ENCODE data around the gene HARBI1. TPM values are rescaled to one million over a fixed set of nuclear protein-coding genes. Genes with fewer than 3 reads are reported as not detected.
A peak's percentile ranks its signal among the peaks of the same experiment; 100 is the strongest.

Gene HARBI1
- total and polyA plus RNA-seq, 9 of the 15 experiments (the other 6 are each of a cell fraction or from before 2014, with no cell fraction given): 3.5 to 8.4 (median 5.5) TPM

DNA sequence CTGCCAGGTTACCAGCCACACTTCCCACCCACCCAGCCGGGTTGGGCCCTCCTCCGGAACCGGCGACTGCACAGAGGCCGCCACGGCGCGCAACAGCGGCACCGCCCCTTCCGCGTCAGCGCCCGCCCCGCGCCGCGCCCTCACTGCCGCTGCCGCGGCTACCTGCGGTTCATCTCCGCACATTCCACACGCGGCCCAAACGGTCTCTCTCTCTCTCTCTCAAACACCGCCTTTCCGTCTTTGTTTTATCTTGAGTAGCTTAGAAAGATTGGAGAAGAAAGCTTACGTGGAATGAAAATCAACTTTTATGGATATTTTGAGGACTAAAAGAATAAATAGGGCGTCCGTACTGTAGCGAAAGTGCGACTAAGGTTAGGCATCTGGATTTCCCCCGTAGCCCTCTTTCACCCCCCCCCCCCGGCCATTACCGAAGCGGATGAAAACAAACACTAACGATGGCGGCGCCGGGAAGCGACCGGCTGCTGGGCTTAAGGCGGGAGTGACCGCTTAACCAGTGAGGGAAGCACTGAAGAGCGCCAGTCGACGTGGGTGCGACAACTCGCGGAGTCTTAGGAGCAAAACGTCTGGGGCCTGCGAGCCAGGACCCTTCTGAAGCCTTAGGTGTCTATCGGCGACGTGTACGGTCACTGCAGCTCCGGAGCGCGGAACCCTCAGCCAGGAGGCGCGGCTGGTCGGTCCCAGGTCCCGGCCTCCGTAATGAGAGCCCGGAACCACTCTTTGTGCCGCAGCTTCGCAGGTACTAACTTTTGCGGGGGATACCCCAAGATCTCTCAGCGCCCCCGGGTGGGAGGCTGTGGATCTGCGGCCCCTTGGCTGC, at the start of gene HARBI1, which contains the start of gene ATG13 (continued):
- TF ChIP-seq, protein P1, sequence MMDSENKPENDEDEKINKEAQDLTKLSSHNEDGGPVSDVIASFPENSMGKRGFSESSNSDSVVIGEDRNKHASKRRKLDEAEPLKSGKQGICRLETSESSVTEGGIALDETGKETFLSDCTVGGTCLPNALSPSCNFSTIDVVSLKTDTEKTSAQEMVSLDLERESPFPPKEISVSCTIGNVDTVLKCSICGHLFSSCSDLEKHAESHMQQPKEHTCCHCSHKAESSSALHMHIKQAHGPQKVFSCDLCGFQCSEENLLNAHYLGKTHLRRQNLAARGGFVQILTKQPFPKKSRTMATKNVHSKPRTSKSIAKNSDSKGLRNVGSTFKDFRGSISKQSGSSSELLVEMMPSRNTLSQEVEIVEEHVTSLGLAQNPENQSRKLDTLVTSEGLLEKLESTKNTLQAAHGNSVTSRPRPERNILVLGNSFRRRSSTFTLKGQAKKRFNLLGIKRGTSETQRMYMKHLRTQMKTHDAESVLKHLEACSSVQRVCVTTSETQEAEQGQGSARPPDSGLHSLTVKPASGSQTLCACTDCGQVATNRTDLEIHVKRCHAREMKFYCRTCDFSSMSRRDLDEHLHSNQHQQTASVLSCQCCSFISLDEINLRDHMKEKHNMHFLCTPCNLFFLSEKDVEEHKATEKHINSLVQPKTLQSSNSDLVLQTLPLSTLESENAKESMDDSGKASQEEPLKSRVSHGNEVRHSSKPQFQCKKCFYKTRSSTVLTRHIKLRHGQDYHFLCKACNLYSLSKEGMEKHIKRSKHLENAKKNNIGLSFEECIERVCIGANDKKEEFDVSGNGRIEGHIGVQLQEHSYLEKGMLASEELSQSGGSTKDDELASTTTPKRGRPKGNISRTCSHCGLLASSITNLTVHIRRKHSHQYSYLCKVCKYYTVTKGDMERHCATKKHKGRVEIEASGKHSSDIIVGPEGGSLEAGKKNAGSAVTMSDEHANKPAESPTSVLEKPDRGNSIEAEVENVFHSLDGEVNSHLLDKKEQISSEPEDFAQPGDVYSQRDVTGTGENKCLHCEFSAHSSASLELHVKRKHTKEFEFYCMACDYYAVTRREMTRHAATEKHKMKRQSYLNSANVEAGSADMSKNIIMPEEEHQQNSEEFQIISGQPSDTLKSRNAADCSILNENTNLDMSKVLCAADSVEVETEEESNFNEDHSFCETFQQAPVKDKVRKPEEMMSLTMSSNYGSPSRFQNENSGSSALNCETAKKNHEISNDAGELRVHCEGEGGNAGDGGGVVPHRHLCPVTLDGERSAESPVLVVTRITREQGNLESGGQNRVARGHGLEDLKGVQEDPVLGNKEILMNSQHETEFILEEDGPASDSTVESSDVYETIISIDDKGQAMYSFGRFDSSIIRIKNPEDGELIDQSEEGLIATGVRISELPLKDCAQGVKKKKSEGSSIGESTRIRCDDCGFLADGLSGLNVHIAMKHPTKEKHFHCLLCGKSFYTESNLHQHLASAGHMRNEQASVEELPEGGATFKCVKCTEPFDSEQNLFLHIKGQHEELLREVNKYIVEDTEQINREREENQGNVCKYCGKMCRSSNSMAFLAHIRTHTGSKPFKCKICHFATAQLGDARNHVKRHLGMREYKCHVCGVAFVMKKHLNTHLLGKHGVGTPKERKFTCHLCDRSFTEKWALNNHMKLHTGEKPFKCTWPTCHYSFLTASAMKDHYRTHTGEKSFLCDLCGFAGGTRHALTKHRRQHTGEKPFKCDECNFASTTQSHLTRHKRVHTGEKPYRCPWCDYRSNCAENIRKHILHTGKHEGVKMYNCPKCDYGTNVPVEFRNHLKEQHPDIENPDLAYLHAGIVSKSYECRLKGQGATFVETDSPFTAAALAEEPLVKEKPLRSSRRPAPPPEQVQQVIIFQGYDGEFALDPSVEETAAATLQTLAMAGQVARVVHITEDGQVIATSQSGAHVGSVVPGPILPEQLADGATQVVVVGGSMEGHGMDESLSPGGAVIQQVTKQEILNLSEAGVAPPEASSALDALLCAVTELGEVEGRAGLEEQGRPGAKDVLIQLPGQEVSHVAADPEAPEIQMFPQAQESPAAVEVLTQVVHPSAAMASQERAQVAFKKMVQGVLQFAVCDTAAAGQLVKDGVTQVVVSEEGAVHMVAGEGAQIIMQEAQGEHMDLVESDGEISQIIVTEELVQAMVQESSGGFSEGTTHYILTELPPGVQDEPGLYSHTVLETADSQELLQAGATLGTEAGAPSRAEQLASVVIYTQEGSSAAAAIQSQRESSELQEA (IDR thresholded peaks at IDR 0.05; ENCODE audit: low read depth): no peak
- TF ChIP-seq, protein P2, sequence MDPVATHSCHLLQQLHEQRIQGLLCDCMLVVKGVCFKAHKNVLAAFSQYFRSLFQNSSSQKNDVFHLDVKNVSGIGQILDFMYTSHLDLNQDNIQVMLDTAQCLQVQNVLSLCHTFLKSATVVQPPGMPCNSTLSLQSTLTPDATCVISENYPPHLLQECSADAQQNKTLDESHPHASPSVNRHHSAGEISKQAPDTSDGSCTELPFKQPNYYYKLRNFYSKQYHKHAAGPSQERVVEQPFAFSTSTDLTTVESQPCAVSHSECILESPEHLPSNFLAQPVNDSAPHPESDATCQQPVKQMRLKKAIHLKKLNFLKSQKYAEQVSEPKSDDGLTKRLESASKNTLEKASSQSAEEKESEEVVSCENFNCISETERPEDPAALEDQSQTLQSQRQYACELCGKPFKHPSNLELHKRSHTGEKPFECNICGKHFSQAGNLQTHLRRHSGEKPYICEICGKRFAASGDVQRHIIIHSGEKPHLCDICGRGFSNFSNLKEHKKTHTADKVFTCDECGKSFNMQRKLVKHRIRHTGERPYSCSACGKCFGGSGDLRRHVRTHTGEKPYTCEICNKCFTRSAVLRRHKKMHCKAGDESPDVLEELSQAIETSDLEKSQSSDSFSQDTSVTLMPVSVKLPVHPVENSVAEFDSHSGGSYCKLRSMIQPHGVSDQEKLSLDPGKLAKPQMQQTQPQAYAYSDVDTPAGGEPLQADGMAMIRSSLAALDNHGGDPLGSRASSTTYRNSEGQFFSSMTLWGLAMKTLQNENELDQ (CRISPR knock-in tag; IDR thresholded peaks at IDR 0.05; ENCODE audit: borderline replicate concordance): no peak
- TF ChIP-seq ZNF699 (CRISPR knock-in tag; IDR thresholded peaks at IDR 0.05; ENCODE audit: insufficient replicate concordance) (no peak), CC2D1A (IDR thresholded peaks at IDR 0.05) (no peak; the same call in 1 of the 2 replicates), PHB (CRISPR knock-in tag; IDR thresholded peaks at IDR 0.05) (no peak), CHD4 (IDR thresholded peaks at IDR 0.05; ENCODE audit: insufficient read depth, insufficient replicate concordance, low read depth, low read length, poor library complexity, severe bottlenecking) (no peak)
- TF ChIP-seq, protein P3, sequence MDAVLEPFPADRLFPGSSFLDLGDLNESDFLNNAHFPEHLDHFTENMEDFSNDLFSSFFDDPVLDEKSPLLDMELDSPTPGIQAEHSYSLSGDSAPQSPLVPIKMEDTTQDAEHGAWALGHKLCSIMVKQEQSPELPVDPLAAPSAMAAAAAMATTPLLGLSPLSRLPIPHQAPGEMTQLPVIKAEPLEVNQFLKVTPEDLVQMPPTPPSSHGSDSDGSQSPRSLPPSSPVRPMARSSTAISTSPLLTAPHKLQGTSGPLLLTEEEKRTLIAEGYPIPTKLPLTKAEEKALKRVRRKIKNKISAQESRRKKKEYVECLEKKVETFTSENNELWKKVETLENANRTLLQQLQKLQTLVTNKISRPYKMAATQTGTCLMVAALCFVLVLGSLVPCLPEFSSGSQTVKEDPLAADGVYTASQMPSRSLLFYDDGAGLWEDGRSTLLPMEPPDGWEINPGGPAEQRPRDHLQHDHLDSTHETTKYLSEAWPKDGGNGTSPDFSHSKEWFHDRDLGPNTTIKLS (IDR thresholded peaks at IDR 0.05; ENCODE audit: borderline replicate concordance, low read depth): peak; percentile 74; the same call in 1 of the 2 replicates
- TF ChIP-seq, protein P4, sequence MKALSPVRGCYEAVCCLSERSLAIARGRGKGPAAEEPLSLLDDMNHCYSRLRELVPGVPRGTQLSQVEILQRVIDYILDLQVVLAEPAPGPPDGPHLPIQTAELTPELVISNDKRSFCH (CRISPR knock-in tag; IDR thresholded peaks at IDR 0.05): no peak
- TF ChIP-seq, protein P4 (tag; IDR thresholded peaks at IDR 0.05): no peak

Measured in K562 (cell line).